B cell (primary cell): ENCODE data around the gene LILRA6. TPM values are rescaled to one million over a fixed set of nuclear protein-coding genes. Genes with fewer than 3 reads are reported as not detected.

Experiments used
- ATAC-seq: fragments of 200-7000 bp; cut with Tn5 transposase; one replicate; pipeline ENCODE4 v1.10.0; 2021; ENCODE audit warnings: low read depth, mild to moderate bottlenecking, moderate number of reproducible peaks, moderate library complexity
- CTCF ChIA-PET: fragments of 350-600 bp; sonication (Branson Sonifier 250); formaldehyde crosslinking; loops from one replicate; lab custom pipeline; 2021; ENCODE audit warnings: antibody characterized with exemption, inconsistent platforms; lab: Charles Lee
- POLR2A ChIA-PET: fragments of 350-600 bp; sonication (Branson Sonifier 250); formaldehyde crosslinking; loops from one replicate; lab custom pipeline; 2021; ENCODE audit warnings: antibody characterized with exemption; lab: Charles Lee
- DNase-seq: peaks from one replicate; pipeline ENCODE4 v3.0.0; 2013
- H2AFZ ChIP-seq: 2 replicates; pipeline ENCODE4 v1.6.1; 2012; ENCODE audit warnings: mild to moderate bottlenecking, low read depth, low read length; ENCODE audit not compliant: insufficient read depth, poor library complexity, severe bottlenecking
- H3K27ac ChIP-seq, 2 donors: 1 replicate in 1 of 2; 2 replicates in 1 of 2; pipeline ENCODE4 v1.5.1; 2012 to 2013; ENCODE audit warnings: low read length in 2 of 2, mild to moderate bottlenecking in 2 of 2, moderate library complexity in 1 of 2
- H3K27me3 ChIP-seq, 4 experiments: fragments of 200-600 bp in 1 of 4; sonication (generic) in 1 of 4; replicated peaks in 1 of 4; 1 replicate in 2 of 4; 2 replicates in 2 of 4; pipeline versions ENCODE4 v1.6.1 to v1.7.0; 2013 to 2016; ENCODE audit warnings: low read length in 3 of 4, mild to moderate bottlenecking in 2 of 4, mixed read lengths in 1 of 4, moderate library complexity in 1 of 4; ENCODE audit not compliant: insufficient read depth in 4 of 4, control insufficient read depth in 3 of 4; ENCODE audit errors: control extremely low read depth in 1 of 4
- H3K36me3 ChIP-seq, 2 experiments: replicated peaks in 1 of 2; 1 replicate in 1 of 2; 2 replicates in 1 of 2; pipeline versions ENCODE4 v1.6.1 to v1.7.1; 2013; ENCODE audit warnings: low read length in 1 of 2; ENCODE audit not compliant: insufficient read depth in 2 of 2, control insufficient read depth in 1 of 2; ENCODE audit errors: control extremely low read depth in 1 of 2, extremely low read depth in 1 of 2
- H3K4me1 ChIP-seq, 2 donors: fragments of 200-600 bp in 1 of 2; sonication (generic) in 1 of 2; 1 replicate in 1 of 2; 2 replicates in 1 of 2; pipeline versions ENCODE4 v1.5.1 to v1.6.1; 2013 to 2017; ENCODE audit warnings: low read length in 2 of 2; ENCODE audit not compliant: control insufficient read depth in 2 of 2, insufficient read depth in 2 of 2
- H3K4me2 ChIP-seq: replicated peaks from 2 replicates; pipeline ENCODE3; 2012; ENCODE audit warnings: mild to moderate bottlenecking, low read depth, low read length; ENCODE audit not compliant: poor library complexity, severe bottlenecking
- H3K4me3 ChIP-seq, 5 experiments: fragments of 200-600 bp in 1 of 5; sonication (generic) in 1 of 5; 1 replicate in 3 of 5; 2 replicates in 2 of 5; pipeline versions ENCODE4 v1.5.1 to v1.7.0; 2011 to 2016; ENCODE audit warnings: low read length in 4 of 5, mild to moderate bottlenecking in 4 of 5, low read depth in 2 of 5, control low read depth in 1 of 5, moderate library complexity in 1 of 5; ENCODE audit not compliant: insufficient read depth in 1 of 5; ENCODE audit errors: control extremely low read depth in 1 of 5, extremely low read depth in 1 of 5
- H3K79me2 ChIP-seq: fragments of 200-600 bp; sonication (generic); one replicate; pipeline ENCODE4 v1.6.0; 2016; ENCODE audit warnings: low read length; ENCODE audit not compliant: control insufficient read depth, insufficient read depth
- H3K9ac ChIP-seq: fragments of 200-600 bp; sonication (generic); 2 replicates; pipeline ENCODE4 v1.6.1; 2017; ENCODE audit warnings: mild to moderate bottlenecking, low read length, moderate library complexity
- H3K9me3 ChIP-seq, 3 donors: one replicate each; pipeline versions ENCODE4 v1.6.1 to v1.7.1; 2013; ENCODE audit warnings: low read length in 2 of 3; ENCODE audit not compliant: control insufficient read depth in 2 of 3, insufficient read depth in 1 of 3; ENCODE audit errors: control extremely low read depth in 1 of 3
- H4K20me1 ChIP-seq: 2 replicates; pipeline ENCODE4 v1.6.0; 2012; ENCODE audit warnings: mild to moderate bottlenecking, low read length; ENCODE audit not compliant: insufficient read depth, control insufficient read depth, poor library complexity, severe bottlenecking
- H3K27ac Mint-ChIP-seq: one replicate; pipeline ENCODE4 v1.8.0; 2021; ENCODE audit warnings: mixed read lengths
- H3K27me3 Mint-ChIP-seq: one replicate; pipeline ENCODE4 v1.8.0; 2021; ENCODE audit warnings: mixed read lengths
- H3K4me1 Mint-ChIP-seq: one replicate; pipeline ENCODE4 v1.8.0; 2021; ENCODE audit warnings: mixed read lengths
- H3K4me3 Mint-ChIP-seq: one replicate; pipeline ENCODE4 v1.8.0; 2021; ENCODE audit warnings: mixed read lengths
- H3K9me3 Mint-ChIP-seq: one replicate; pipeline ENCODE4 v1.8.0; 2022; ENCODE audit warnings: mixed read lengths; ENCODE audit not compliant: insufficient read depth
- EZH2 ChIP-seq: IDR thresholded peaks from 2 replicates; pipeline ENCODE4 v1.6.1; 2012; ENCODE audit warnings: borderline replicate concordance, low read depth, mild to moderate bottlenecking, moderate library complexity, low read length; ENCODE audit not compliant: insufficient read depth, poor library complexity, severe bottlenecking
- WGBS: methylation state at CpG from one replicate; pipeline ENCODE4 v1.1.5; 2013; ENCODE audit warnings: missing lambda C conversion rate; ENCODE audit not compliant: insufficient coverage; 5-methylcytosine and 5-hydroxymethylcytosine counted together
- intact Hi-C: fragments of 100-400 bp; cut with micrococcal nuclease; formaldehyde crosslinking; loops from one replicate; pipeline ENCODE4 v1.10.0; 2022
- polyA plus RNA-seq: library from polyadenylated mRNA; depleted of rRNA; stranded (reverse); fragments of >200 nt; gene quantifications from 2 replicates; pipeline ENCODE4 v1.2.3, GENCODE V29; 2012
- total RNA-seq, 2 donors: library from RNA; stranded (reverse); fragments of 120-200 nt in 1 of 2; gene quantifications; 1 replicate in 1 of 2; 2 replicates in 1 of 2; pipeline versions ENCODE4 v1.2.3 to v1.2.4, GENCODE V29; 2013 to 2022
- TF ChIP-seq, protein P1 (sequence below): fragments of 200-600 bp; IDR thresholded peaks from one replicate; pipeline ENCODE4 v1.8.0; 2022; ENCODE audit warnings: antibody characterized with exemption, mild to moderate bottlenecking

The LILRA6 gene
- total and polyA plus RNA-seq, 2 donors (not counting 1 experiment from before 2014, with no cell fraction given) = 0.66 TPM; not detected in 1

GRCh38 chr19:54254195-54254906 lies 11.8 kb upstream of the LILRA6 start:
- no peak overlapping the region for H3K4me3 Mint-ChIP-seq
- H3K27me3 Mint-ChIP-seq = peaks cover 30% of the 10 kb centered on the region
- Histone ChIP-seq H3K9me3 (no peaks in the 10 kb centered on the region), H3K4me3 (no peak overlapping the region), H2AFZ (no peak overlapping the region), H3K4me2 (no peak overlapping the region), H3K27ac (no peak overlapping the region), H4K20me1 (no peaks in the 10 kb centered on the region), H3K27me3 (peaks cover 0 to 40% (median 2%) of the 10 kb centered on the region in 4 experiments), H3K79me2 (no peaks in the 10 kb centered on the region), H3K36me3 (no peaks in the 10 kb centered on the region), H3K4me1 (no peaks in the 10 kb centered on the region), H3K9ac (no peak overlapping the region)
- intact Hi-C loops = no loop called here
- ATAC-seq (no peak), DNase-seq (no peak)
- TF ChIP-seq EZH2 = no peak
- TF ChIP-seq, protein P1, sequence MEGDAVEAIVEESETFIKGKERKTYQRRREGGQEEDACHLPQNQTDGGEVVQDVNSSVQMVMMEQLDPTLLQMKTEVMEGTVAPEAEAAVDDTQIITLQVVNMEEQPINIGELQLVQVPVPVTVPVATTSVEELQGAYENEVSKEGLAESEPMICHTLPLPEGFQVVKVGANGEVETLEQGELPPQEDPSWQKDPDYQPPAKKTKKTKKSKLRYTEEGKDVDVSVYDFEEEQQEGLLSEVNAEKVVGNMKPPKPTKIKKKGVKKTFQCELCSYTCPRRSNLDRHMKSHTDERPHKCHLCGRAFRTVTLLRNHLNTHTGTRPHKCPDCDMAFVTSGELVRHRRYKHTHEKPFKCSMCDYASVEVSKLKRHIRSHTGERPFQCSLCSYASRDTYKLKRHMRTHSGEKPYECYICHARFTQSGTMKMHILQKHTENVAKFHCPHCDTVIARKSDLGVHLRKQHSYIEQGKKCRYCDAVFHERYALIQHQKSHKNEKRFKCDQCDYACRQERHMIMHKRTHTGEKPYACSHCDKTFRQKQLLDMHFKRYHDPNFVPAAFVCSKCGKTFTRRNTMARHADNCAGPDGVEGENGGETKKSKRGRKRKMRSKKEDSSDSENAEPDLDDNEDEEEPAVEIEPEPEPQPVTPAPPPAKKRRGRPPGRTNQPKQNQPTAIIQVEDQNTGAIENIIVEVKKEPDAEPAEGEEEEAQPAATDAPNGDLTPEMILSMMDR = no peak
- H3K4me1 Mint-ChIP-seq = no peaks in the 10 kb centered on the region
- POLR2A ChIA-PET = no interaction called here
- CTCF ChIA-PET = no interaction called here
- no peak overlapping the region for H3K27ac Mint-ChIP-seq
- WGBS = 61% methylated on average over 14 of the region's 17 CpGs
- no peaks in the 10 kb centered on the region for H3K9me3 Mint-ChIP-seq
